DMS153 (cell line): ENCODE data around the gene OR56A3.
"Not testable (repeated sequence)": the region's sequence is repeated elsewhere in the genome, so short reads cannot be mapped to it uniquely, and the experiment has no call there.

ENCODE experiments used
- DNase-seq: peaks from one replicate; lab custom pipeline; 2025; lab: John Stamatoyannopoulos, UW

Gene OR56A3, protein sequence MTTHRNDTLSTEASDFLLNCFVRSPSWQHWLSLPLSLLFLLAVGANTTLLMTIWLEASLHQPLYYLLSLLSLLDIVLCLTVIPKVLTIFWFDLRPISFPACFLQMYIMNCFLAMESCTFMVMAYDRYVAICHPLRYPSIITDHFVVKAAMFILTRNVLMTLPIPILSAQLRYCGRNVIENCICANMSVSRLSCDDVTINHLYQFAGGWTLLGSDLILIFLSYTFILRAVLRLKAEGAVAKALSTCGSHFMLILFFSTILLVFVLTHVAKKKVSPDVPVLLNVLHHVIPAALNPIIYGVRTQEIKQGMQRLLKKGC

DNA sequence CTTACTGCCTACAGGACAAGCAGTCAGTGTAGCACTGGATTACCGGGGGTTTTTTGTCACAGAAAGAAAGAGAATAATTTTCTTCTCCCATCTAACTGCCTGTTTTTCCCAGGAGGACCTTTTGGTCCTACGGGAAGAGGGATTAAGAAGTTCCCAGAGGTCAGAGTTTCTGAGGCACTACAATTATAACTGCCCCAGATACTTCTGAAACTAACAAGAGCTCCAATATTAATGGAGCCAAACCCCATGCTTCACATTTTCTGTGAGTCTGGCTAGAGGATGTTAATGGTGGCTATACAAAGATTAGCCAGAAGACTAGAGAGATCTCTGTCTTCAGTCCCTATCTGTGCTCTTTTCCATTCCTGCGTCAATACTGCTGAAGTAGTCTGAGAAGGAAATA is at the start of gene OR56A3:
Gene OR56A3, plus strand, starts transcription at position 301 of the 400 bp plus-strand sequence. CDS start 5,096 bp downstream, outside the sequence.
- DNase-seq = no peak

DNA sequence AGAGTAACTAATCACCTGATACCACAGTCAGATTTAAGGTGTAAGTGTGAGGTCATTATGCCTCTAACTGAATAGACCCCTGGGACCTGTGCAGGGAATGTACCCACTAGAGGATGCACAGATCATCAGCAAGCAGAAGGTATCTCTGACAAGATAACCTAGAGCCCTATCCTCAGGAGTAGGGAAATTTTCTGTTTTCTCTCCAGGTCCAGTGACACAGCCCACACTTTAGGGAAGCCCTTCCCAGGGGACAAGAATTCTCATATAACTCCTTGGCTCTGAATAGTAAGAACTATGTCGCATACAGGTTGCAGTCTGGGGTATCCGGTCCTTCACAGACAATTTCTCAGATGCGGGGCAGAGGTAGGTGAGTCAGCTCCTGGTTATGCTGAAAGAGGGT is 49.1 kb upstream of the OR56A3 start, which contains the start of gene OR52E5:
Gene OR52E5, plus strand, starts transcription at position 301 of the 400 bp plus-strand sequence. CDS start 7,569 bp downstream, outside the sequence.
- no peak for DNase-seq

DNA sequence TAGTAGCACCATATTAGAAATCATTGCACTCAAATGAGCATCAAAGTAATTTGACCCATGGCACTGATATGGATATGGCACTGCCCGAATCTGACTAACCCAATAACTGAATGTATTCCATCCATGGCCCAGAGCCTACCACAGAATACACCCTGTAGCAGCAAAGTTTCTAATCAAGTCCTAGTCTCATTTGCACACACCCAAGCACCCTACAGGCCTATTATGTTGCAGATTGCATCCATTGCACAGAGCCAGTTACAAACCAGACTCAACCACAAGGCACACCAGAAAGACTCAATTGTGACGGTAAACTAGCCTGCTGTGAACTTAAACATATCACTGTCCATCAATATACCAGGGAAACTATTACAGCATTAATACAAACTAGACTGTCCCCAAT is 42.5 kb upstream of the OR56A3 start:
- DNase-seq = no peak

DNA sequence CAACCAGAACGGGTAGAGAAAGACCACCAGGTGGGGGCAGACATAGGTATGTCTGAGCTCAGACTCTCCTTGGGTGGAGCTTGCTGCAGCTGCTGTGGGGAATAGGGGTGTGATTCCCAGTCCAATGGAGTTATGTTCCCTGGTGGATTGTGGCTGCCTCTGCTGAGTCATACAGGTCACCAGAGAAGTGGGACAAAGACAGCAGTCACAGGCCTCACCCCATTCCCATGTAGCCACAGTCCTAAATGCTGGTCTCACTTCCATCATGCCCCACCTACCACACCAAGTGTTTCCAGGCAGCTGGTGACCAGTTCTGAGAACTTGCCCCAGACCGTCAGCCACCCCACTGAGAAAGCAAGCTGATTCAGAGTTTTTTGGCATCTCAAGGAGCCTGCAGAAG is 31.5 kb upstream of the OR56A3 start:
- no peak for DNase-seq

DNA sequence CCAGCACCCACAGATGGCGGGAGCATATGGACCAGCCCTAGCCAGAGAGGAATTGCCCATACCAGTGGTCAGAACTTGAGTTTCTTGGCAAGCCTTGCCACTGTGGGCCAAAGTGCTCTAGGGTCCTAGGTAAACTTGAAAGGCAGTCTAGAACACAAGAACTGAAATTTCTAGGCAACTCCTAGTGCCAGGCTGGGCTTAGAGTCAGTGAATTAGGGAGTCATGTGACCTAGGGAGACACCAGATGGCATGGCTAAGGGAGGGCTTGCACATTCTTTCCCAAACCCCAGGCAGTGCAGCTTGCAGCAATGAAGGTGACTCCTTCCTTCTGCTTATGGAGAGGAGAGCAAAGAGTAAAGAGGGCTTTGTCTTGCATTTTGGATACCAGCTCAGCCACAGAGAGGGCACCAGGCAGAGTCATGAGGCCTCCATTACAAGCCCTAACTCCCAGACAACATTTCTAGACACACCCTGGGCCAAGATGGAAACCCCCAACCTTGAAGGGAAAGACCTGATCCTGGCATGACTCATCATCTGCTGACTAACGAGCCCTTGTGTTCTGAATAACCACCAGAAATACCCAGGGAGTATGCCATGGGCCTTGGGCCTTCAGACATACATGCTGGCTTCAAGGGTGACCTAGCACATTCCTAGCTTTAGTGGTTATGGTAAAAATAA is 19.2 kb upstream of the OR56A3 start:
- no peak for DNase-seq

DNA sequence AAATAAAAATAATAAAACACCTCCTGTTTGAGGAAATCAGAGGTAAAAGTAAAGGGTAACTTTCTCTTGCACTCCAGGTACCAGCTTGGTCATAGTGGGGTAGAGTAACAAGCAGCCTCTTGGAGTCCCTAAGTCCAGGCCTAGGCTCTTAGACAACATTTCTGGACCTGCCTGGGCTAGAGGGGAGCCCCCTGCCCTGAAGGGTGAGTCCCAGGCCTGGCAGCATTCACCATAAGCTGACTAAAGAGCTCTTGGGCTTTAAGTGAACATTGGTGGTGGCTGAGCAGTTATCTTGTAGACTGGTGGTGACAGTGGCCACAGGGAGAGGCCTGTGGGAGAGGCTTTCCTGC is 18.6 kb upstream of the OR56A3 start:
- DNase-seq = no peak

DNA sequence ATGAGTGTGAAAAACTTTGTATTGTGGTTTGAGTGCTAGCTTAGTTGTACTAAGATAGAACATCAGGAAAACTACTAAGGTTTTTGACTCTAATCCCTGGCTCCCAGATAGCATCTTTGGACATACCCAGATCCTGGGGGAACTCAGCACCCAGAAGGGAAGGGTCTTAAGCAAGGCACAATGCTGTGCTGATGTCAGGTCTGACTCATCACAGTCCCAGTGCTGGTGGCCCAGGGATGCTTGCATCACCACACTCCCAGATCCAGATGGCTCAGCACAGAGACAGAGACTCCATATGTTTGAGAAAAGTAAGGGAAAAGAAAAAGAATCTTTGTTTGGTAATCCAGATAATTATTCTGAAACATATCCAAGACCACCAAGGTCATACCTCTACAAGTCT is 18.3 kb upstream of the OR56A3 start:
- DNase-seq = no peak

DNA sequence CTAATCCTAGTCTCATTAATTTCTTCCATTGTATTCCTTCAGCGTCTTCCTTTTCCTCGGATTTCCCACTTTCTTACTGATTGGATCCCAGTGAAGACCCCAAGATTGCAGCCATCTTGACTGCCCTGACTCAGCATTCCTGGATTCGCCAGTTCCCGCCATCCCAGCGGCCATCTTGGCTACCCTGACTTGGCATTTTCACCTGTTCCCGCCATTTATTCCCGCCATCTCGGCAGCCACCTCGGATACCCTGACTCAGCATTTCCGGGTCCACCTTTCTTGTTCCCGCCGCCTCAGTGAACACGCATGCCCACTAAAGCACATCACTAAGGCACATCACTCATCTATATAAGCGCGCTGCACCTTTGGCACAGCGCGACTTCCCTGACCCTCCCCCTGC is 13.8 kb upstream of the OR56A3 start:
- DNase-seq = no peak

DNA sequence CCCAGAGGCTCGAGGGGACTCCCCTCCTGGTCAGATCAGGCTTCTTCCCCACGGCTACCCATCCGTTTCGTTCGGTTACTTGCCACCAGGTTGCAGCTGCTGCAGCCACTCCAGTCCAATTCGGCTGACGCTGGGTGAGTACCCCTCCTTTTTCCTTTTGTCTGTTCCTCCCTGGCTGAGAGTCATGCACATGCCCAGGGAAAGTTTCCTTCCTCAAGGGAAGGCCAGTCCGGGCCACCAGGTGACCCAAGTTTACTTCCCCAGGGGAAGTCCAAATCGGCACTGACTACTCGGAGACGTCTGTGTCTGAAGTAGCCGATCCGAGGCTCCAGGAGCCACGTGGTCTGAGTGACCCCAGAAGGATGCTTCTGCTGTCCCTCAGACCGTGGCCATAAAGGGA is 13.2 kb upstream of the OR56A3 start:
- no peak for DNase-seq

DNA sequence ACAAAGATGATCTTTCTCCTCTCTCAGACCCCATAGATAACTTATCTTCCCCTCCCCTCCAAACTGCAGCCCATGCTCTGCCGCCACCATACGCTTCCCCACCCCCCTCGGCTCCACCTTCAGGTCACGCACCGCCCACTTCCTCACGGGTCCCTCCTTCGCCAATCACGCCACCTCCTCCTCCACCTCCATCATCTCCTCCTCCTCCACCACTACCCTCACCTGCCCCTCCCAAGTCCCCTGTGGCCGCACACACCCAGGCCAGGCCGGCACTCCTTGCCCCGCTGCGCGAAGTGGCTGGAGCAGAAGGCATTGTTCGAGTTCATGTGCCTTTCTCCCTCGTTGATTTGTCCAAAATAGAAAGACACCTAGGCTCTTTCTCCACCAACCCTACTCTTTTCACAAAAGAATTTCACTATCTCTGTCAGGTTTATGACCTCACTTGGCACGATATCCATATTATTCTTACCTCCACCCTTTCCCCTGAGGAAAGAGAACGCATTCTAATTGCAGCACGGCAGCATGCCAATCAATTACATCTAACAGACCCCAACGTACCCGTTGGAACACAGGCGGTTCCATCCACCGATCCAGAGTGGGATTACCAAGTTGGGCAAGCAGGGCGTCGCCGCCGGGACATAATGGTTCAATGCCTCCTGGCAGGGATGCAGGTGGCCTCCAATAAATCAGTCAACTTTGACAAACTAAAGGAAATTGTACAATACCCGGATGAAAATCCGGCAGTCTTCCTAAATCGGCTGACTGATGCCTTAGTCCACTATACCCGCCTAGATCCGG is 12.3 kb upstream of the OR56A3 start:
- no peak for DNase-seq

DNA sequence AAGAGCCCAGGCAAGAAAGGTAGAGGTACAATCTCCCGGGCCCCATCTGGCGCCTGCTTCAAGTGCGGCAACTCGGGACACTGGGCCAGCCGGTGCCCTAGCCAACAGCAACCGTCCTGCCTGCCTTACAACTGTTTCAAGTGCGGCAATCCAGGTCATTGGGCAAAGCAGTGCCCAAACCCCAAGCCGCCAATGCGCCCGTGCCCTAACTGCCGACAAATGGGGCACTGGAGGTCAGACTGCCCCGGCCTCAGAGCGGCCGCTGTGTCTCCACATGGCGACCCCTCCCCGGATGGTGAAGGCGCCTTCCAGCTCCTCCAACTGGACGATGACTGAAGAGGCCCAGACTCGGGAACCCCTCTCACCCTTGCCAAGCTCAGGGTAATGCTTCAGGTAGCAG is 11.4 kb upstream of the OR56A3 start:
- DNase-seq = no peak

DNA sequence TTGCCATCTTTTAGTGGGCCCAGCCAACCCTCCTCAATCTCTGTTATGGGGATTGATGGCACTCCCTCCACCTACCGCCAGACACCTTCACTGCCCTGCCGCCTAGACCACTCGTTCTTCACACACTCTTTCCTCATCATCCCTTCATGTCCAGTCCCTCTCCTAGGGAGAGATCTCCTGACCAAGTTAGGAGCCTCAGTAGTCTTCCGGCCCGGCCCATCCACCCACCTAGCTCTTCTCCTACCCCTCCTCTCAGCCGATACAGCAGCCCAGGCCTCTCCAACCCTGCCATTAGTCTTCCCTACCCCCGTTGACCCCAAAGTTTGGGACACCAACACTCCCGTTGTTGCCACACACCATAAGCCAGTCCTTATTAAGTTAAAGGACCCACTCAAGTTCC is 11.0 kb upstream of the OR56A3 start:
- no peak for DNase-seq

DNA sequence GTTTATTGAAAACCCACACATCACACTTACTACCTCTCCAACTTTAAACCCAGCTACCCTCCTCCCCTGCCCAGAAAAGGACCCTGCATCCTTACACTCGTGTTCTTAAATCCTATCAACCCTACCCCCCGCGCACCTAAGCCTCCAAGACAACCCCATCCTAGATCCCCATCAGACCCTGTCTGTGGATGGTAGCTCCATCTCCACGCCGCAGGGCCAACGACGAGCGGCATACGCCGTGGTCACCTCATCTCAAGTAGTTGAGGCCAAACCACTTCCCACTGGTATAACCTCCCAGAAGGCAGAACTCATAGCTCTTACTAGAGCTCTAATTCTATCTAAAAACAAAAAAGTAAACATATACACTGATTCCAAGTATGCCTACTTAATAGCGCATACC is 9.4 kb upstream of the OR56A3 start:
- DNase-seq = no peak

DNA sequence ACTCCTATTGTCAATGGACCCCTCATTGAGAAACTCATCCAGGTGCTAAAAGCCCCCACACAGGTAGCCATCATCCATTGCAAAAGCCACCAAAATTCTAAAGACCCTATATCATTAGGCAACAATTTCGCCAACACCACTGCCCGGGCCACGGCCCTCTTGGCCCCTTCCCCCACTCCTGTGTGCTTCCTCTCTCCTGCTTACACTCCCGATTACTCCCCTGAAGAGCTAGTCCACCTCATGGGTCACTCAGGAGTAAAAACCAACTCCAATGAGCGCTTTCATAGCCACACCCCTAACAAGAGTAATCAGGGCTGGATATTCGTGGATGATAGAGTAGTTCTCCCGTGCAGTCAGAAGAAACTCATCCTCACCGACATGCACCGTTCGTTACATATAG is 8.9 kb upstream of the OR56A3 start:
- DNase-seq = no peak

DNA sequence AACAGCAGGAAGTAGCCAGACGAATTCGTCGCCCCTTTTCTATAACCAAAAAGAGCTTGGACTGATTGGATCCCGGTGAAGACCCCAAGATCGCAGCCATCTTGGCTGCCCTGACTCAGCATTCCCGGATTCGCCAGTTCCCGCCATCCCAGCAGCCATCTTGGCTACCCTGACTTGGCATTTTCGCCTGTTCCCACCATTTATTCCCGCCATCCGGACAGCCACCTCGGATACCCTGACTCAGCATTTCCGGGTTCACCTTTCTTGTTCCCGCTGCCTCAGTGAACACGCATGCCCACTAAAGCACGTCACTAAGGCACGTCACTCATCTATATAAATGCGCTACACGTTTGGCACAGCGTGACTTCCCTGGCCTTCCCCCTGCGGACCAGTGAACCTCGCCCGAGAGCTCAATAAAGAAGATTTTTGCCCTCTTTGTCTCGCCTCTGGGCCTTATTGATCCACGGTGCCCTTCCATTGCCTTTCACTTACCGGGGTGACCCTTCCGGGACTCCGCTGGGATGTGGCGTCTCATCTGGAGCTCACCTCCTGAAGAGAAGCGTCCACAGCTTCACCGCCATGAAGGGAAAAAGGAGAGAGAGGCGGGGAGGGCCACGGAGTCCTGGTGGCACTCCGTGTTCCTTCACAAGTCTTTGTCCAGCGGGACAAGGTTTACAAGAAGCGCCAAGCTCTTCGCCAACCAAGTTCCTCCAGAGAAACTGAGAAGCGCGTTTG is 4.0 kb upstream of the OR56A3 start:
- no peak for DNase-seq

DNA sequence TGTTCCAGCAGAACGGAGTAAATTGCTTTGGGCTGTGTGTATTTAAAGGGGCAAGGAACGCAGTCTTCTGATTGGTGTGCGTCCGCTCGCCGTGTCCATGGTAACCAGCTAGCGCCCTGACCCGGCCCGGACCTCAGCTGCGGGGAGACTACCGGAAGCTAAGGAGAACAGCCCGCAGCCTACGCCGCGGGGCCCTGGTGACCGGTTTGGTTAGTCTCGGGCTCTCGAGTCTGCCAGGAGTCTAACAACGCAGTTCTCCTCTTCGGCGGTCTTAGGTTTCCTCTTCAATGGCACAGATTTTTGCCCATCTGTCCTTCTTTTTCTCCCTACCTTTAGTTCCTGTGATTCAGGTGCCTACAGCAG is 3.5 kb upstream of the OR56A3 start:
- DNase-seq = no peak

DNA sequence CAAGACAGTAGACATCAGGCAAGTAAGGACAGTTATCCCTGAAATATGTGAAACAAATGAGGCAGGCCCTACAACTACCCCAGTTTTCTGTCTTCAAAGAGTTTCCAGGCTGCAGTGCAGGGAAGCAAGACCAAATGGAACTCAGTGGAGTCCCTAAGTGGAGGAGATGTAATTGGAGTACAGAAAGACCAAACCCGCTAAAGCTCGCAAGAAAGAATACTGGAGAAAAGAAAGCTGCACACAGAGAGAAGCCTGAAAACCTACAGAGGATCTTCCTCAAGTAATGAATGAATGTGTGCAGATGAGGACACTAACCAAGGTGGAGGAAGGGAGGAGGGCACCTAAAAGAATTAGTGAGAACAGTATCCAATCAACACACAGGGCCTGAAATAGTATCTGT is 1.3 kb upstream of the OR56A3 start:
- DNase-seq = no peak

DNA sequence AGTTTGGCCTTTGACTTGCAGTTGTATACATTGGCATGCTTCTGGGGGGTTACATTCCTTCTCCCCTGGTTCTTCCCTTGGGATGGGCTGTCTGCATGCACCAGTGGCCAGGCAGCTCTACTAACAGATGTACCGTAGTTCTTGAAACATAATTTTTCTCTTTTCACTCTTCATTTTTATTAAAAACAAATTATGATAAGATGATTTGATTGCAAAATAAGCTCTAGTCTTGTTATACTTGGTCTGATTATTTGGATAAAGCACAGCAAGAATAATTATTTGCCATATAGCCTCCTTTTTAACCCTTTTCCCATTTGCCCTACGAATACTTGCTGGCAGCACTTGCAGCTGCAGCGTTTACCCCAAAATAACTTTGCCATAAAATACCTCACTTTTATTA is 13.5 kb downstream of the OR56A3 start:
- no peak for DNase-seq

DNA sequence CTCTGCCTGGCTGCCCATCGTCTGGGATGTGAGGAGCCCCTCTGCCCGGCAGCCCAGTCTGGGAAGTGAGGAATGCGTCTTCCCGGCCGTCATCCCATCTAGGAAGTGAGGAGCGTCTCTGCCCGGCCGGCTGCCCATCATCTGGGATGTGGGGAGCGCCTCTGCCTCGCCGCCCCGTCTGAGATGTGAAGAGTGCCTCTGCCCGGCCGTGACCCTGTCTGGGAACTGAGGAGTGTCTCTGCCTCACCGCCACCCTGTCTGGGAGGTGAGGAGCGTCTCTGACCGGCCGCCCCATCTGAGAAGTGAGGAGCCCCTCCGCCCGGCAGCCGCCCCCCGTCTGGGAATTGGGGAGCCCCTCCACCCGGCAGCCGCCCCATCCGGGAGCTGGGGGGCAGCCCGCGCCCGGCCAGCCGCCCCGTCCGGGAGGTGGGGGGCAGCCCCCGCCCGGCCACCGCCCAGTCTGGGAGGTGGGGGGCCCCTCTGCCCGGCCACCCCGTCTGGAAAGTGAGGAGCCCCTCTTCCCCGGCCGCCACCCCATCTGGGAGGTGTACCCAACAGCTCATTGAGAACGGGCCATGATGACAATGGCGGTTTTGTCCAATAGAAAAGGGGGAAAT is 18.8 kb downstream of the OR56A3 start:
- DNase-seq = not testable (repeated sequence)

DNA sequence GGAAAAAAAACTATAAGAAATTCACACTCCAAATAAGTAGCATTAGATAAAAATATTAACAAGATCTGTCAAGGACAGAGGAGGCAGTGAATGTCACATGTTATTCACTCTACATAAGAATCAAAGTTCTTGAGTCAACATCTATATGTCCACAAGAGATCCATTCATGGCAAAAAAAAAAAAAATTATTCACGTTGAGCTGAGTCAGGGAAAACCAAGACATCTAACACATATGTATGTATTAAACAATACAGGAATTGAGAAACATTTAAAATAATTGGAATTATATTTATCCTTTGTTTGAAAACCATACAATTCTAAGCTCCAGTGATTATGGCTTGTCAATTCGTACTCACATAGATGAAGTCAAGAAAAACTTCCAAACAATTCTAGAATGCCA is 24.9 kb downstream of the OR56A3 start:
- DNase-seq = no peak

DNA sequence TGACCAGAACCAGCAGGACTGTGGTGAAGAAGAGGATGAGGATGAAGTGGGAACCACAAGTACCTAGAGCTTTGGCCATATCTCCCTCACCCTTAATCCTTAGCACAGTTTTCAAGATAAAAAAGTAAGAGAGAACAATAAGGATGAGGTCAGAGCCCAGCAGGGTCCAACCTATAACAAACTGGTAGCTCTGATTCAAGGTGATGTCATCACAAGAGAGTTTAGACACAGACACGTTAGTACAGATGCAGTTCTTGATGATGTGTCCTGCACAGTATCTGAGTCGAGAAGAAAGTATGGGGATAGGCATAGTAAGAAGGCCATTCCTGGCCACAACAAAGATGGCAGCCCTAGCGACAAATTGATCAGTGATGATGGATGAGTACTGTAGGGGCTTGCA is 25.7 kb downstream of the OR56A3 start:
- no peak for DNase-seq

DNA sequence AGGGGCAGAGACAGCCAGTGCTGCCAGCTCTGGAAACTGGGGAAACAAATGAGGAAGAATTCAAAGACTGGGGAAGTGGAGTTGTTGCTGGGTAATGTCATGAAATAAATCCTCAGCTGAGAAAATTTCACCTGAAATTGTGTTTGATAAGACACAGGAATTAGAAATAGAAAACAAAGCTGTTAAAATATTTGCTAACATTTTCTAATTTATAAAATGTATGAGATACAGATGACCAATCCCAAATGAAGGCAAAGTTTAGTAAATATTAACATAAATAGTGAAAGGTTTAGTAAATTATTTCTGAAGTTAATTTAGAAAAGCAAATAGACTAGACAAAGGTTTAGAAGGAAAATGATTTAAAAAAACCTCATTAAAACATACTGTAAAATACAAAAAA is 26.3 kb downstream of the OR56A3 start, which contains the start of gene OR56A5:
Gene OR56A5, minus strand, starts transcription at position 101 of the 400 bp plus-strand sequence. Its CDS starts 0 bp downstream, at position 101.
- DNase-seq = no peak
